Urothelium cell line (cell line): ENCODE measurements around the gene PLCB4.
A peak's percentile ranks its signal among the peaks of the same experiment; 100 is the strongest.

Experiments
- DNase-seq: peaks from one replicate; pipeline ENCODE4 v3.0.0; 2011; ENCODE audit warnings: low spot score, mixed read lengths
- FAIRE-seq: peaks from 2 replicates; lab custom pipeline; 2011; peaks lifted over from hg19 to GRCh38; lab: Jason Lieb, UNC

The PLCB4 gene

GRCh38 chr20:9413001-9413400 lies 344.1 kb downstream of the PLCB4 start:
- DNase-seq (no peak), FAIRE-seq (no peak)

GRCh38 chr20:9415426-9415825 lies 346.5 kb downstream of the PLCB4 start:
- no peak for FAIRE-seq

GRCh38 chr20:9416421-9416820 lies 347.5 kb downstream of the PLCB4 start:
- FAIRE-seq (no peak), DNase-seq (no peak)

More at GRCh38 chr20:9415426-9415825, 346.5 kb downstream of the PLCB4 start:
- DNase-seq = no peak

GRCh38 chr20:9417665-9418064 lies 348.8 kb downstream of the PLCB4 start:
- DNase-seq (no peak), FAIRE-seq (no peak)

- FAIRE-seq = no peak
- no peak for DNase-seq
Observed at GRCh38 chr20:9422321-9423057, 353.6 kb downstream of the PLCB4 start.

- DNase-seq (no peak), FAIRE-seq (no peak)
Observed at GRCh38 chr20:9424551-9424950, 355.7 kb downstream of the PLCB4 start.

GRCh38 chr20:9427430-9428291 lies 358.8 kb downstream of the PLCB4 start:
- DNase-seq = no peak
- no peak for FAIRE-seq

GRCh38 chr20:9428292-9428607 lies 359.4 kb downstream of the PLCB4 start:
- FAIRE-seq = no peak

GRCh38 chr20:9439806-9440205 lies 370.9 kb downstream of the PLCB4 start:
- no peak for DNase-seq

More at GRCh38 chr20:9428292-9428607, 359.4 kb downstream of the PLCB4 start:
- DNase-seq = no peak

GRCh38 chr20:9440892-9441291 lies 372.0 kb downstream of the PLCB4 start:
- DNase-seq (no peak), FAIRE-seq (no peak)

More at GRCh38 chr20:9439806-9440205, 370.9 kb downstream of the PLCB4 start:
- no peak for FAIRE-seq

- DNase-seq (no peak), FAIRE-seq (no peak)
Observed at GRCh38 chr20:9441948-9442347, 373.1 kb downstream of the PLCB4 start.

GRCh38 chr20:9442858-9443257 lies 374.0 kb downstream of the PLCB4 start:
- DNase-seq (no peak), FAIRE-seq (no peak)

- no peak for FAIRE-seq
- DNase-seq = no peak
Observed at GRCh38 chr20:9444921-9445320, 376.0 kb downstream of the PLCB4 start.

- DNase-seq (no peak), FAIRE-seq (no peak)
Observed at GRCh38 chr20:9447182-9447581, 378.3 kb downstream of the PLCB4 start.

- FAIRE-seq (no peak), DNase-seq (no peak)
Observed at GRCh38 chr20:9453201-9453600, 384.3 kb downstream of the PLCB4 start.

GRCh38 chr20:9454791-9455190 lies 385.9 kb downstream of the PLCB4 start:
- no peak for FAIRE-seq
- DNase-seq = no peak

- FAIRE-seq = no peak
Observed at GRCh38 chr20:9457136-9457535, 388.2 kb downstream of the PLCB4 start.

GRCh38 chr20:9458138-9458796 lies 389.4 kb downstream of the PLCB4 start:
- no peak for DNase-seq
- no peak for FAIRE-seq

More at GRCh38 chr20:9457136-9457535, 388.2 kb downstream of the PLCB4 start:
- DNase-seq = no peak

- DNase-seq (peak; percentile 53), FAIRE-seq (no peak)
Observed at GRCh38 chr20:9460518-9460917, 391.6 kb downstream of the PLCB4 start.

- FAIRE-seq = no peak
Observed at GRCh38 chr20:9467995-9468394, 399.1 kb downstream of the PLCB4 start.

GRCh38 chr20:9474835-9475415 lies 406.0 kb downstream of the PLCB4 start:
- FAIRE-seq = no peak
- no peak for DNase-seq

More at GRCh38 chr20:9467995-9468394, 399.1 kb downstream of the PLCB4 start:
- no peak for DNase-seq
